GM10266 (cell line): ENCODE results near the gene ABHD10.

ENCODE experiments used
- DNase-seq: peaks from one replicate; pipeline ENCODE4 v3.0.0; 2012; ENCODE audit errors: extremely low spot score
- CTCF ChIP-seq: IDR thresholded peaks from 2 replicates; pipeline ENCODE4 v1.5.1; 2012; ENCODE audit warnings: mild to moderate bottlenecking, low read depth; ENCODE audit not compliant: control insufficient read depth, insufficient read depth; ENCODE audit errors: missing control alignments

ABHD10 gene

GRCh38 chr3:111978583-111979433 lies at the start of gene ABHD10:
Gene ABHD10, plus strand, starts transcription at chr3:111979026. Its CDS starts 36 bp downstream, at chr3:111979062.
- DNase-seq: peak; percentile 87
- no peak for TF ChIP-seq CTCF

- TF ChIP-seq CTCF: no peak
- DNase-seq: no peak
Observed at GRCh38 chr3:111929484-111929883, 49.3 kb upstream of the ABHD10 start.

- DNase-seq: no peak
- no peak for TF ChIP-seq CTCF
Observed at GRCh38 chr3:111932946-111933345, 45.9 kb upstream of the ABHD10 start.

- DNase-seq: no peak
- TF ChIP-seq CTCF: no peak
Observed at GRCh38 chr3:111936191-111936841, 42.5 kb upstream of the ABHD10 start.

- TF ChIP-seq CTCF: no peak
- DNase-seq: no peak
Observed at GRCh38 chr3:111936967-111937366, 41.9 kb upstream of the ABHD10 start.

- no peak for DNase-seq
- TF ChIP-seq CTCF: no peak
Observed at GRCh38 chr3:111937871-111938270, 41.0 kb upstream of the ABHD10 start.

- DNase-seq: no peak
- no peak for TF ChIP-seq CTCF
Observed at GRCh38 chr3:111939873-111940272, 39.0 kb upstream of the ABHD10 start.
